Measurements from ENCODE around the gene RND2. TPM values are rescaled to one million over a fixed set of nuclear protein-coding genes. Genes with fewer than 3 reads are reported as not detected.

RND2 gene
- total and polyA plus RNA-seq, 2 experiments from 2014 or later = 18.5 to 22.9 TPM

- H2AFZ ChIP-seq = no peak overlapping the region
- peaks cover 45% of the 10 kb centered on the region for H3K36me3 Mint-ChIP-seq (ENCODE audit: low read depth)
- peak overlapping the region; percentile 98 for H3K4me3 ChIP-seq
- H3K4me2 ChIP-seq = peak overlapping the region; percentile 97
- DNase-seq (ENCODE audit: low spot score) (no peak), ATAC-seq (no peak)
- H3K9me2 ChIP-seq (ENCODE audit: insufficient read depth) = no peaks in the 10 kb centered on the region
- H3K4me1 Mint-ChIP-seq = peaks cover 36% of the 10 kb centered on the region
- peak overlapping the region; percentile 91 for H3K27ac Mint-ChIP-seq
- H3K27me3 ChIP-seq (ENCODE audit: insufficient read depth) = no peaks in the 10 kb centered on the region
- peaks cover 34% of the 10 kb centered on the region for H3K79me2 ChIP-seq (replicated peaks; ENCODE audit: insufficient read depth)
- H3K4me3 Mint-ChIP-seq = peak overlapping the region; percentile 95
- peaks cover 10% of the 10 kb centered on the region for H4K20me1 ChIP-seq (replicated peaks; ENCODE audit: insufficient read depth)
- TF ChIP-seq STAT1 (IDR thresholded peaks at IDR 0.05; ENCODE audit: unreplicated experiment) (no peak), ZNF331 (CRISPR knock-in tag; IDR thresholded peaks at IDR 0.05; ENCODE audit: low read depth) (no peak), REST (IDR thresholded peaks at IDR 0.05; ENCODE audit: unreplicated experiment) (no peak), JUNB (IDR thresholded peaks at IDR 0.05; ENCODE audit: unreplicated experiment) (no peak)
- peaks cover 9% of the 10 kb centered on the region; the same call in 1 of the 2 replicates for H3K36me3 ChIP-seq (ENCODE audit: insufficient read depth)
- peaks cover 22% of the 10 kb centered on the region for H3K4me1 ChIP-seq (ENCODE audit: insufficient read depth)
- no peaks in the 10 kb centered on the region for H3K9me3 Mint-ChIP-seq
- peaks cover 15% of the 10 kb centered on the region; the same call in 1 of the 2 replicates for H3F3A ChIP-seq (replicated peaks; ENCODE audit: low read depth)
- H3K27ac ChIP-seq (ENCODE audit: low read depth) = peak overlapping the region; percentile 85; the same call in 1 of the 2 replicates
- peaks cover 15% of the 10 kb centered on the region for H3K27me3 Mint-ChIP-seq (ENCODE audit: insufficient read depth, low read depth, poor library complexity)
Measured at GRCh38 chr17:43020030-43020621, 4.9 kb upstream of the RND2 start.

- Histone ChIP-seq H3K36me3 (ENCODE audit: insufficient read depth) (peaks cover 9% of the 10 kb centered on the region; the same call in 1 of the 2 replicates), H3K4me1 (ENCODE audit: insufficient read depth) (peaks cover 22% of the 10 kb centered on the region), H3K79me2 (replicated peaks; ENCODE audit: insufficient read depth) (peaks cover 38% of the 10 kb centered on the region), H2AFZ (peak overlapping the region; percentile 94), H3K4me2 (peak overlapping the region; percentile 97), H3K27me3 (ENCODE audit: insufficient read depth) (no peaks in the 10 kb centered on the region), H3K27ac (ENCODE audit: low read depth) (peak overlapping the region; percentile 85), H3K9me2 (ENCODE audit: insufficient read depth) (no peaks in the 10 kb centered on the region), H4K20me1 (replicated peaks; ENCODE audit: insufficient read depth) (peaks cover 10% of the 10 kb centered on the region), H3K4me3 (peak overlapping the region; percentile 98), H3F3A (replicated peaks; ENCODE audit: low read depth) (peaks cover 15% of the 10 kb centered on the region; the same call in 1 of the 2 replicates)
- no peaks in the 10 kb centered on the region for H3K9me3 Mint-ChIP-seq
- peaks cover 35% of the 10 kb centered on the region for H3K36me3 Mint-ChIP-seq (ENCODE audit: low read depth)
- H3K27ac Mint-ChIP-seq = peak overlapping the region; percentile 96
- peak; percentile 8 for ATAC-seq
- peaks cover 26% of the 10 kb centered on the region for H3K4me1 Mint-ChIP-seq
- peak; percentile 75 for DNase-seq (ENCODE audit: low spot score)
- peaks cover 19% of the 10 kb centered on the region for H3K27me3 Mint-ChIP-seq (ENCODE audit: insufficient read depth, low read depth, poor library complexity)
- TF ChIP-seq EZH2 (IDR thresholded peaks at IDR 0.05; ENCODE audit: low read depth, unreplicated experiment) (no peak), POLR2AphosphoS5 (IDR thresholded peaks at IDR 0.05; ENCODE audit: low read depth) (0 out of 2 replicates have a peak, but pooled peaks have one; percentile 30), ZNF114 (CRISPR knock-in tag; IDR thresholded peaks at IDR 0.05) (no peak), REST (IDR thresholded peaks at IDR 0.05; ENCODE audit: unreplicated experiment) (no peak)
- H3K4me3 Mint-ChIP-seq = peak overlapping the region; percentile 95
Measured at GRCh38 chr17:43020789-43021740, 4.0 kb upstream of the RND2 start.

Data from GM23338 (cell line).